ENCODE measurements around the gene MKRN3. TPM values are rescaled to one million over a fixed set of nuclear protein-coding genes. Genes with fewer than 3 reads are reported as not detected.

MKRN3 gene
- total and polyA plus RNA-seq, 2 experiments from 2014 or later = not detected

DNA sequence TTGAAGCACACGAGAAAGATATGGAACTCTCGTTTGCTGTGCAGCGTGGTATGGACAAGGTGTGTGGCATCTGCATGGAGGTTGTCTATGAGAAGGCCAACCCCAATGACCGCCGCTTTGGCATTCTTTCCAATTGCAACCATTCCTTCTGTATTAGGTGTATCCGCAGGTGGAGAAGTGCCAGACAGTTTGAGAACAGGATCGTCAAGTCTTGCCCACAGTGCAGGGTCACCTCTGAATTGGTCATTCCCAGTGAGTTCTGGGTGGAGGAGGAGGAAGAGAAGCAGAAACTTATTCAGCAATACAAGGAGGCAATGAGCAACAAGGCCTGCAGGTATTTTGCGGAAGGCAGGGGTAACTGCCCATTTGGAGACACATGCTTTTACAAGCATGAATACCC, 1.2 kb downstream of the MKRN3 start (continued):
- TF ChIP-seq NANOG (IDR thresholded peaks at IDR 0.05; ENCODE audit: borderline replicate concordance) = no peak
- TF ChIP-seq, protein P1, sequence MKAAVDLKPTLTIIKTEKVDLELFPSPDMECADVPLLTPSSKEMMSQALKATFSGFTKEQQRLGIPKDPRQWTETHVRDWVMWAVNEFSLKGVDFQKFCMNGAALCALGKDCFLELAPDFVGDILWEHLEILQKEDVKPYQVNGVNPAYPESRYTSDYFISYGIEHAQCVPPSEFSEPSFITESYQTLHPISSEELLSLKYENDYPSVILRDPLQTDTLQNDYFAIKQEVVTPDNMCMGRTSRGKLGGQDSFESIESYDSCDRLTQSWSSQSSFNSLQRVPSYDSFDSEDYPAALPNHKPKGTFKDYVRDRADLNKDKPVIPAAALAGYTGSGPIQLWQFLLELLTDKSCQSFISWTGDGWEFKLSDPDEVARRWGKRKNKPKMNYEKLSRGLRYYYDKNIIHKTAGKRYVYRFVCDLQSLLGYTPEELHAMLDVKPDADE (IDR thresholded peaks at IDR 0.05) = no peak

DNA sequence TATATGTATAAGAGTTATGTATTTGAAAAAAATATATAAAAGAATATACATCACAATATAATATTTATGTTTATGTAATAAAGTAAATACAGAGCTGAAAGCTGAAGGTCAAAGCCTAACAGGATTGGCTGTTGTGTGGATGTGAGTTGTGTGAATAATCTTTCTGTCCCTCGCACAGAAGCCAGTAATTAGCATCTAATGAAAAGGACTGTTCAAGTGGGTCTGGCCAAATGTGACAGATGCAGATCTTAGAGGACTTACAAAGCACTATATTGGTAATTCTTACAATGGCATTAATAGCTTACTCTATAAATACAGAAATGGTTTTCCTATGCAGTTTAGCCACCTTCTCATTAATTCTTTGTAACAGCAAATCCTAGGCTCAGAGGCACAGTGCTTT, 2.4 kb downstream of the MKRN3 start:
- no peaks in the 10 kb centered on the region for H3K9me2 ChIP-seq (ENCODE audit: insufficient read depth)
- H3K27ac ChIP-seq (ENCODE audit: low read depth) = no peak overlapping the region
- no peaks in the 10 kb centered on the region for H4K20me1 ChIP-seq (replicated peaks; ENCODE audit: insufficient read depth)
- H3K4me3 ChIP-seq = no peak overlapping the region
- ATAC-seq (no peak), DNase-seq (ENCODE audit: low spot score) (no peak)
- H2AFZ ChIP-seq = no peak overlapping the region
- no peaks in the 10 kb centered on the region for H3F3A ChIP-seq (replicated peaks; ENCODE audit: low read depth)
- H3K4me2 ChIP-seq = no peak overlapping the region
- peaks cover 4% of the 10 kb centered on the region; the same call in 1 of the 3 replicates for H3K4me1 Mint-ChIP-seq
- H3K4me3 Mint-ChIP-seq = no peak overlapping the region
- peaks cover 79% of the 10 kb centered on the region for H3K9me3 Mint-ChIP-seq
- no peaks in the 10 kb centered on the region for H3K4me1 ChIP-seq (ENCODE audit: insufficient read depth)
- H3K27me3 Mint-ChIP-seq (ENCODE audit: insufficient read depth, low read depth, poor library complexity) = no peaks in the 10 kb centered on the region
- H3K79me2 ChIP-seq (replicated peaks; ENCODE audit: insufficient read depth) = no peaks in the 10 kb centered on the region
- H3K36me3 ChIP-seq (ENCODE audit: insufficient read depth) = no peaks in the 10 kb centered on the region
- H3K27me3 ChIP-seq (ENCODE audit: insufficient read depth) = no peaks in the 10 kb centered on the region
- H3K36me3 Mint-ChIP-seq (ENCODE audit: low read depth) = peaks cover 24% of the 10 kb centered on the region
- TF ChIP-seq EZH2phosphoT487 (IDR thresholded peaks at IDR 0.05; ENCODE audit: unreplicated experiment) (no peak), ZNF114 (CRISPR knock-in tag; IDR thresholded peaks at IDR 0.05) (no peak), CREB1 (CRISPR knock-in tag; IDR thresholded peaks at IDR 0.05; ENCODE audit: low read depth) (no peak), JUNB (IDR thresholded peaks at IDR 0.05; ENCODE audit: unreplicated experiment) (no peak), NANOG (IDR thresholded peaks at IDR 0.05; ENCODE audit: borderline replicate concordance) (no peak), EZH2 (IDR thresholded peaks at IDR 0.05; ENCODE audit: low read depth, unreplicated experiment) (no peak), ZNF331 (CRISPR knock-in tag; IDR thresholded peaks at IDR 0.05; ENCODE audit: low read depth) (no peak)
- TF ChIP-seq, protein P1 (IDR thresholded peaks at IDR 0.05) = no peak
- TF ChIP-seq, protein P2, sequence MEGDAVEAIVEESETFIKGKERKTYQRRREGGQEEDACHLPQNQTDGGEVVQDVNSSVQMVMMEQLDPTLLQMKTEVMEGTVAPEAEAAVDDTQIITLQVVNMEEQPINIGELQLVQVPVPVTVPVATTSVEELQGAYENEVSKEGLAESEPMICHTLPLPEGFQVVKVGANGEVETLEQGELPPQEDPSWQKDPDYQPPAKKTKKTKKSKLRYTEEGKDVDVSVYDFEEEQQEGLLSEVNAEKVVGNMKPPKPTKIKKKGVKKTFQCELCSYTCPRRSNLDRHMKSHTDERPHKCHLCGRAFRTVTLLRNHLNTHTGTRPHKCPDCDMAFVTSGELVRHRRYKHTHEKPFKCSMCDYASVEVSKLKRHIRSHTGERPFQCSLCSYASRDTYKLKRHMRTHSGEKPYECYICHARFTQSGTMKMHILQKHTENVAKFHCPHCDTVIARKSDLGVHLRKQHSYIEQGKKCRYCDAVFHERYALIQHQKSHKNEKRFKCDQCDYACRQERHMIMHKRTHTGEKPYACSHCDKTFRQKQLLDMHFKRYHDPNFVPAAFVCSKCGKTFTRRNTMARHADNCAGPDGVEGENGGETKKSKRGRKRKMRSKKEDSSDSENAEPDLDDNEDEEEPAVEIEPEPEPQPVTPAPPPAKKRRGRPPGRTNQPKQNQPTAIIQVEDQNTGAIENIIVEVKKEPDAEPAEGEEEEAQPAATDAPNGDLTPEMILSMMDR (conservative IDR thresholded peaks at IDR 0.05; ENCODE audit: low read depth in 2 of 2) = no peak
- H3K27ac Mint-ChIP-seq = no peak overlapping the region
